Suppressor macrophage treated with lipopolysaccharide for 4 hours (primary cell): Measurements from ENCODE around the gene STAM2.
"Not testable (repeated sequence)": the region's sequence is repeated elsewhere in the genome, so short reads cannot be mapped to it uniquely, and the experiment has no call there.

Experiments used
- DNase-seq: peaks from one replicate; pipeline ENCODE4 v3.0.0-alpha.2; 2020

The STAM2 gene

GRCh38 chr2:152100961-152101360 lies 74.6 kb downstream of the STAM2 start:
- DNase-seq: no peak

GRCh38 chr2:152099367-152100050 lies 76.1 kb downstream of the STAM2 start:
- DNase-seq: peak; percentile 18

GRCh38 chr2:152098496-152099366 lies 76.8 kb downstream of the STAM2 start, which contains the start of gene CACNB4:
Gene CACNB4, minus strand, starts transcription at chr2:152099044.
- DNase-seq: peak; percentile 18

GRCh38 chr2:152097801-152098495 lies 77.6 kb downstream of the STAM2 start:
- no peak for DNase-seq

- no peak for DNase-seq
These were observed 78.2 kb downstream of the STAM2 start for GRCh38 chr2:152097290-152097800.

- no peak for DNase-seq
These were observed 80.4 kb downstream of the STAM2 start for GRCh38 chr2:152095146-152095545.

- no peak for DNase-seq
These were observed 81.5 kb downstream of the STAM2 start for GRCh38 chr2:152094014-152094413.

GRCh38 chr2:152093464-152093863 lies 82.1 kb downstream of the STAM2 start:
- DNase-seq: no peak

- no peak for DNase-seq
These were observed 83.5 kb downstream of the STAM2 start for GRCh38 chr2:152092095-152092494.

GRCh38 chr2:152090726-152091125 lies 84.8 kb downstream of the STAM2 start:
- DNase-seq: not testable (repeated sequence)

GRCh38 chr2:152089238-152089637 lies 86.3 kb downstream of the STAM2 start:
- DNase-seq: peak; percentile 28

GRCh38 chr2:152088006-152088405 lies 87.6 kb downstream of the STAM2 start:
- no peak for DNase-seq

- no peak for DNase-seq
These were observed 89.3 kb downstream of the STAM2 start for GRCh38 chr2:152086231-152086630.

GRCh38 chr2:152084076-152084475 lies 91.5 kb downstream of the STAM2 start:
- DNase-seq: no peak

GRCh38 chr2:152083202-152083875 lies 92.2 kb downstream of the STAM2 start:
- no peak for DNase-seq

- DNase-seq: no peak
These were observed 96.9 kb downstream of the STAM2 start for GRCh38 chr2:152078662-152079061.

- no peak for DNase-seq
These were observed 97.5 kb downstream of the STAM2 start for GRCh38 chr2:152078023-152078422.

GRCh38 chr2:152075461-152076050 lies 100.0 kb downstream of the STAM2 start:
- no peak for DNase-seq

- no peak for DNase-seq
These were observed 103.6 kb downstream of the STAM2 start for GRCh38 chr2:152072011-152072410.

GRCh38 chr2:152071518-152071917 lies 104.0 kb downstream of the STAM2 start:
- no peak for DNase-seq

GRCh38 chr2:152071092-152071491 lies 104.5 kb downstream of the STAM2 start:
- DNase-seq: no peak

GRCh38 chr2:152068226-152068625 lies 107.3 kb downstream of the STAM2 start:
- DNase-seq: no peak
